ENCODE data around the gene PITHD1. TPM values are rescaled to one million over a fixed set of nuclear protein-coding genes. Genes with fewer than 3 reads are reported as not detected.
A peak's percentile ranks its signal among the peaks of the same experiment; 100 is the strongest.
"Not testable (repeated sequence)": the region's sequence is repeated elsewhere in the genome, so short reads cannot be mapped to it uniquely, and the experiment has no call there.

The PITHD1 gene
- total RNA-seq, 1 donor from 2014 or later = 42.7 TPM

DNA sequence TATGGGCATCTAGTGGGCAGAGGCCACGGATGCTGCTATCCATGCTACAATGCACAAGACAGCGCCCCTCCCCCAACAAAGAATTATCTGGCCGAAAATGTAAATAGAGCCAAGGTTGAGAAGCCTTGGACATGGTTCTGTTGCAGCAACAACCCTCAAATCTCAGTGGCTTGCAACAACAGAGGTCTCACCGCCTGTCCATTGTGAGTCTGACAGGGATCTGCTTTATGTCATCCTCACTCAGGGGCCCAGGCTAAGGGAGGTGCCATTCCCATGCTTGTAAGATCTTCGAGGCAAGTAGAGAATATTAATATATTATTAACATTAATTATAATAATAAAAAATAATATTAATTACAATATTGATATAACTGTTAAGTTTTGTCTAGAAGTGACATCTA is 9.5 kb upstream of the PITHD1 start:
- DNase-seq (ENCODE audit: missing footprints) = no peak
- intact Hi-C loops (cut with DNase I) = no loop called here
- ATAC-seq = peak; percentile 70

DNA sequence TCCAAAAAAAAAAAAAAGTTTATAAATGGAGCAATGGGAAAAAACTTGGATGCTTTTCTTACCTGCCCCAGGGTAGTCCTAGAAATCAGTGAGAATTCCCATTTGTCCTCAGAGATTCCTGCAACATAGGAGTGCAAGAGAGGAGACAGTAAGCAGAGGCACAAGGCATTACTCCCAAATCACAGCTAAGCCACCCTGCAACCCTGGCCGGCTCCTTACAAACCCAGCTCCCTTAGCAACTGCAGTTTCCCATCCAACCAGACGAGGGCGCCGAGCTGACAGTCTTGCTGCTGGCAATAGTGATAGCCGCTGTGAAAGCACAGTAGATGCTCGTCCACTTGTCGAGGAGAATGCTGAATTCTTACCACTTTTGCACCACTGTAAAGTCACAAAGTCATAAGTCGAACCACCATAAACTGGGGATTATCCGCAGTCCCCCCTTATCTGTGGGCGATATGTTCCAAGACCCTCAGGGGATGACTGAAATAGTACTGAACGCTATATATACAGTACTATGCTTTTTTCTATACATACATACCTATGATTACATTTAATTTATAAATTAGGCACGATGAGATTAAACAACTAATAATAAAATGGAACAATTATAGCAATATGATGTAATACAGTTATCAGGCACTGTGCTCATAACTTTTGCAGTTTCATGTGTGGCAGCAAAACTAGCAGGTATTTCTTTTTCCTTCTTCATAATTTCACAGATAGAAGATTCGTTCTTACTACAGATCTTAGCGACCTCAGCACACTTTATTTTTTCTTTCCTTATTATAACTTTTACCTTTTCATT is 6.0 kb upstream of the PITHD1 start:
- ATAC-seq (peak; percentile 80), DNase-seq (ENCODE audit: missing footprints) (peak; percentile 95)
- intact Hi-C loops (cut with DNase I) = loop anchor here (2.0 kb wide), 1 partner anchor 97 kb away; the partner anchor contains the start of gene FUCA1

DNA sequence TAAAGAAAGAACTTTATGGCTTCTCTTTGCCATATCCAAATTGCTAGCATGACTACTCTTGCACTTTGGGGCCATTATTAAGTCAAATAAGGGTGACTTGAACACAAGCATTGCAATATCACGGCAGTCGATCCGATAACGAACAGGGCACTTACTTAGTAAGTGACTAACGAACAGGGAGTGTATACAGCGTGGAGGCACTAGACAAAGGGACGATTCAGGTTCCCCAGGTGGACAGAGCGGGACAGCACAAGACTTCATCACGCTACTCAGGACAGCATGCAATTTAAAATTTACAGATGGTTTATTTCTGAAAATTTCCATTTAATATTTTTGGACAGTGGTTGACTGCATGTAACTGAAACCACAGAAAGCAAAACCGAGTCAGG is 5.4 kb upstream of the PITHD1 start:
- ATAC-seq (no peak), DNase-seq (ENCODE audit: missing footprints) (no peak)
- intact Hi-C loops (cut with DNase I) = loop anchor here (2.0 kb wide), 1 partner anchor 96 kb away; the partner anchor contains the start of gene FUCA1

DNA sequence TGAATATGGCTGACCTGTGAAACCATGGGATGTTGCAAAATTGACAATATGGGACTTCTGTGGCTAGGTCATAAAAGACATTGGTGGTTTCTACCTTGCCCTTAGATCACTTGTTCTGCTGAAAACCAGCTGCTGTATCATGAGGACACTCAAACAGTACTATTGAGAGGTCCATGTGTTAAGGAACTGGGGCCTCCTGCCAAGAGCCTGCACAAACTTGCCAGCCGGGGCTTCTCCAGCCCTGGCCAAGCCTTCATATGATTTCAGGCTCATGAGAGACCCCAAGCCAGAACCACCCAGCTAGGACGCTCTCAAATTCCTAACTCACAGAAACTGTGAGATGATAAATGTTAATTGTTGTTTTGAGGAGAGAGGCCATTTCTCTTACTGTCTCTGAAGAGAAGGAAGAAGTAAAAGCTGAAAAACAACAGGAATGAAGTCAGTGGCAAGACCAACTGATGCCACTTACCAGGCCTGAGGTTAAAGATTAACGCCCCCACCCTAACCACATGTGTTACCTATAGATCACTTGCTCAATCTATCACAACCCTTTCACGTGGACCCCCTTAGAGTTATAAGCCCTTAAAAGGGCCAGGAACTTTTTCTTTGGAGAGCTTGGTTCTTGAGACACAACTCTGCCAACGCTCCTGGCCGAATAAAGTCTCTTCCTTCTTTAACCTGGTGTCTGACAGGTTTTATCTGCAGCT is 3.9 kb upstream of the PITHD1 start:
- intact Hi-C loops (cut with DNase I) = no loop called here
- ATAC-seq (no peak), DNase-seq (ENCODE audit: missing footprints) (no peak)

DNA sequence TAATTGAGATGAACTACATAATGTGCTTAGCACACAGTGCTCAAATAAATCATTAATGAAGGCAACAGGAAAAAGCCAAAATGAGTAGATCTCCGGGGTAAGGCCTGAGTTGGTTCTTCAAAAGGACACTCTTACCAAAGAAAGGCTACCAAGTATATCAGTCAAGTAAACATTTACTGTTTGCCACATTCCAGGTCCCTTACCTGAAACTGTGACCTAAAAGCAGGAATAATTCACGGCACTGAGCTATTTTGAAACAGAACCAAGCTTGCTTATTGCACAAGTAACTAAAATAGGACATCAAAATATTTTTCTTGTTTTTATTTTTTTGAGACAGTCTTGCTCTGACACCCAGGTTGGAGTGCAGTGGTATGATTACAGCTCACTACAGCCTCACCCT is 2.0 kb upstream of the PITHD1 start:
- intact Hi-C loops (cut with DNase I) = no loop called here
- ATAC-seq (no peak), DNase-seq (ENCODE audit: missing footprints) (no peak)

DNA sequence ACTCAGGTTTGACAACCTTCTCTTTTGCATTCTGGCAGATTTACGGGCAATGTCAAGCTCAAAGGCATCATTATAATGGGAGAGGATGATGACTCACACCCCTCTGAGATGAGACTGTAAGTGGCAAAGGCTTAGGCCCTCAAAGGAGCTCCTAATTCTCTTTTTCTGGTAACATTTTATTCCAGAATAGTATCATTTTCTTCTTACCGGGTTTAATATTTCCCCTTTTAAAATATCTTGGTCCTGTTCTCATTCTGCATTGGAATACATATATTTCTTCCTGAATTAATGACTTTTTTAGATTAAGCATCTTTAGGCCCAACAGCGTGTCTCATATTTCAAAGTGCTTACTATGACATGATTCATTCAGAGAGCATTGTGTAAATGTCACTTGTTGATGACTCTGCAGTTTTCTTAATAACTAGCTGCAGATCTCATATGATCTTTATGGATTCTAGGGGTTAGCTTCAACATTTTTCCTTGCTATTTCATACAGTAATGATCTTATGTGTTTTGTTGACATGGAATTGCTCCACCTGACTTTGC is 1.7 kb downstream of the PITHD1 start:
- intact Hi-C loops (cut with DNase I) = no loop called here
- no peak for ATAC-seq

DNA sequence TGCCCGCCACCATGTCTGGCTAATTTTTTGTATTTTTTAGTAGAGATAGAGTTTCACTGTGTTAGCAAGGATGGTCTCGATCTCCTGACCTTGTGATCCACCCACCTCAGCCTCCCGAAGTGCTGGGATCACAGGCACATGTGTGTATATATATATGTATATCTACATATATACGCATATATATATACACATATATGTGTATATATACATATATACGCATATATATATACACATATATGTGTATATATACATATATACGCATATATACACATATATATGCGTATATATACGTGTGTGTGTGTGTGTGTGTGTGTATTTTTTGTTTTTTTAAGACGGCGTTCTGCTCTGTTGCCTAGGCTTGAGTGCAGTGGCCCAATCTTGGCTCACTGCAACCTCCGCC is 4.9 kb downstream of the PITHD1 start:
- DNase-seq (ENCODE audit: missing footprints); intact Hi-C loops (cut with DNase I); ATAC-seq: not testable (repeated sequence)

More for the DNA sequence above, 1.7 kb downstream of the PITHD1 start:
- no peak for DNase-seq (ENCODE audit: missing footprints)

DNA sequence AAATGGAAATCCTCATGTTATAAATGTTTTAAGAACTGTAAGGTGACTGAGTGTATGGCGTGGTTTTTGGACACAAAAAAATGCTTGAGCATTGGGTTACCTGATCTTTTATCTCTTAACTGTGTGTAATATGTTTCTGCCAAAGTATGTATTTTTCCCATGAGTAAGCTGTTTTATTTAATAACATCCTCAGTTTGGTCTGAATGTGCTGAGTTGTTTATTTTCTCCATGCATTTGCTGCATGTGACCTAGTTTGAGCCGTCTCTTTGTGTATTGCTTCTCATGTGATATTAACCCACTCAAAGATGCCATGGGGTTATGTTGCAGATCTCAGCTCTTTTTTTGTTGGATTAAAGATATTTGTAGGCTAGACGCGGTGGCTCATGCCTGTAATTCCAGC is 6.6 kb downstream of the PITHD1 start:
- DNase-seq (ENCODE audit: missing footprints) = no peak
- no peak for ATAC-seq
- intact Hi-C loops (cut with DNase I) = no loop called here

DNA sequence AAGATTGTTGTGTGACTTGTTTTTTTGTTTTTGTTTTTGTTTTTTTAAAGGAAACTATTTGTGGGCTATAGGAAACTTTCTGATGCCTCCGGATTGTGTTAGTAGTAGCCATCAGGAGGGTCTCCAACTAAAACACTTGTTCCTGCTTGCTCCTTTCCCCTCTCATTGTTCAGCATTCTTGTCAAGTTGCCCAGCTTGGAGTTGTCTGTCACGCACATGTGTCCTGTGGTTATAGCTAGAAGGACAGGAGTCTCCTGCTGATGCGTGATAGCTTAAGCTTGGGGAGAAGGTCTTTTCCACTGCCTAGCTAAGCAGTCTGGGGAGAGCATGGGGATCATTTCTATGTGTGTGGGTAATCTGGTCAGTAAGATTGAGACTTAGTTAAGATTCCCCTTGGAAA is 9.5 kb downstream of the PITHD1 start:
- ATAC-seq (no peak), DNase-seq (ENCODE audit: missing footprints) (no peak)

DNA sequence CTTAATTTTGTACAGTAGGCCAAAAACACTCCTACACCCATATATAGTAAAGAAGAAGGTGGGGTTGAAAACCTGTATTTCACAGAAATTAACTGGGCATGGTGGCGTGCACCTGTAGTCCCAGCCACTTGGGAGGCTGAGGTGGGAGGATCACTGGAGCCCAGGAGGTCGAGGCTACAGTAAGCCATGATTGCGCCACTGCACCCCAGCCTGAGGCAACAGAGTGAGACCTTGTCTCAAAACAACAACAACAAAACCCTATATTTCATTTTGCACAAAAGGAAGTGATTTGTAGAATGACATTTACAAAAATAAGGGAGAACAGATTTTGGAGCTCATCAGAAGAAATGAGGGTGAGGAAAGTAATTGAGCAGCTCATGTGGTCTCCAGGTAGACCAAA is 10.5 kb downstream of the PITHD1 start:
- no peak for ATAC-seq
- no peak for DNase-seq (ENCODE audit: missing footprints)
- intact Hi-C loops (cut with DNase I) = no loop called here

More for the DNA sequence above, 9.5 kb downstream of the PITHD1 start:
- intact Hi-C loops (cut with DNase I) = no loop called here

DNA sequence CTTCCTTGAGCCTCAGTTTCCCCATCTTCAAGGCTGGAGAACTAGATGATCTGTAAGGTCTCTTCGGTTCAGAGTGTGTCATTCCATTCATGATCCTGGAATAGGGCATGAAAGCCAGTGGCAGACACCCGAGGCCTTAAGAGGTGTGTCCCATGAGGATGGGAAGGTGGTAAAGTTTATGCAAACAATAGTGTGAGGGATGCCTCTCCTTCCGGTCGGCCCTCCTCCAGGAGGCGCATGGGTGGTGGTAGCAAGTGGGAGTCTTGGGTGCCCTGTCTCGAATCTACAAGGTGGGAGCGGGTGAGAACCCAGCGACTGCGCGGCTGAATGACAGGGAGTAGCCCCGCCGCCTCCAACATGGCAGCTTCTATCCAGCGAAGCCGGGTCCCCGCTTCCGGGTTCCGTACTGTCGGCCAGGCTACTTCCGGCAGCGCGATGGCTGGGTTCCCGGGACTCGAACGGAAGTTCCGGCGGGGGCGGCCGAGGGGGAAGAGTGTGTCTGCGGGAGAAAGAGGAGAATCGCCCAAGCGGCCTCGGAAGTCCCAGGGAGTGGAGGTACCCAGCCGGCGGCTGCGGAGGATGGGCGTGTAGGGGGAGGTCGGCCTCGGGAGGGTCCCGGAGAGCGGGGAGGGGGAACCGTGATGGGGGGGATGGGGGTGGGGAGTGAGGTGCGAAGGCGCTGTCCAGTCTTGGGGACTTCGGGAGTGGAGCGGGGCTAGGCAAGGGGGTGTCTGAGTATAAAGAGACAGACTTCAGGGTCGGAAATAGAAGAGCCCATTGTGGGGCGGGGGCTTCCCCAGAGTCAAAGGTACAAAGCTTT is 12.7 kb downstream of the PITHD1 start, which contains the start of gene LYPLA2:
Gene LYPLA2, plus strand, starts transcription at position 450 of the 820 bp plus-strand sequence. CDS start 1,538 bp downstream, outside the sequence.
- ATAC-seq = peak; percentile 91
- intact Hi-C loops (cut with DNase I) = no loop called here
- peak; percentile 97 for DNase-seq (ENCODE audit: missing footprints)

DNA sequence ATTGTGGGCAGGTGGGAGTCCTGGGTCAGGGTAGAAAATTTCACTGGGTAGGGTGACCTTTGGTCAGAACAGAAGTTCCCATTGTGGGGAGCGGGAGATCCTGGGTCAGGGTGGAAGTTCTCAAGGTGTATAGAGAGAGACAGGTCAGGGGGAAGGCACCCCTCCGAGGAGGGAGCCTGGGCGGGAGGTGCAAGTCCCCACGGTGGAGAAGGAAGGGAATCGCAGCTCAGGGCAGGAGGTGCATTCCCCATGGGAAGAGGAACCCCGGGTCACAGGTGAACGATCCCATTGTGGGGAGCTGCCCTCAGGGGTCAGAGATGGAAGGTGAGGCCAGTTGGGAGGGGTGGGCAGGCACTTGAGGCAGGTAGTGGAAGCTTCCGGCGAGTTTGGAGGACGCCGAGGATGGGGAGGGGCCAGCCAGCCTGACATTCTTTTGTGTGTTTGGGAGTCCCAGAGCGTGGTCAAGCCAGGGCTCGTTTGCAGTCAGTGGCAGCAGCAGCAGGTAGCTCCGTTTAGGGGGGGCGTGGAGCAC is 13.4 kb downstream of the PITHD1 start:
- no peak for DNase-seq (ENCODE audit: missing footprints)
- ATAC-seq = no peak
- intact Hi-C loops (cut with DNase I) = no loop called here

DNA sequence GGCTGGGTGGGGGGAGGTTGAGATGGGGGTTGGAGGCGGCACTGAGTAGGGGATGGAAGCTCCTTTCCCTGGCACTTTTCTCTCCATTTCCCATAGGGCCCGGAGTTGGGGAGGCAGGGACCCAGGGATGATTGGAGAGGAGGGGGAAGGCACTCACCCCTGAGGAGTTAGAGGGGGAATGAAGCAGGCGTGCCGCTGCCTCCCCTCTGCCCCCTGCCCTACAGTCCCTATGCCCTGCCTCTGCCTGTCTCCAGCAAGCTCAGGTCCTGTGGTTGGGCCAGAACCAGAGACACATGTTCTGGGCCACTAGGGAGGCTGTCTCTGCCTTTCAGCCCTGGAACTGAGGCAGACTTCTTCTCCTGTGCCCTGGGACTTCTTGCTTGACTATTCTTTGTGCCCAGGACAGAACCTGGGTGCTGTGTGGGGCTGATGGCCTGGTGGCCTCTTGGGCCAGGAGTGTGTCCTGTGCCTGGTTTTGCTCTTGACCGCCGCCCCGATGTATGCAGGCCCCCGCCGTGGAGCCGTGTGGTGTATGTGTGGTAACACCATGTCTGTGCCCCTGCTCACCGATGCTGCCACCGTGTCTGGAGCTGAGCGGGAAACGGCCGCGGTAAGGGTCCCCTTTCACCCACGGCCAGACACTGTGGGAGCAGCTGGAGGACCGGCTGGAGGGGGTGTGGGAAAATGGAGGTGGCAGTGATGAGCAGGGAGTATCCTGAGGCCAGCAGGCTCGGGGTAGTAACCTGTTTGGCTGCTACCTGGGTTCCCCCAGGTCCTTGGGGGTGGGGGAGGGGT is 14.1 kb downstream of the PITHD1 start:
- intact Hi-C loops (cut with DNase I) = no loop called here
- DNase-seq (ENCODE audit: missing footprints) (peak; percentile 71), ATAC-seq (no peak)

DNA sequence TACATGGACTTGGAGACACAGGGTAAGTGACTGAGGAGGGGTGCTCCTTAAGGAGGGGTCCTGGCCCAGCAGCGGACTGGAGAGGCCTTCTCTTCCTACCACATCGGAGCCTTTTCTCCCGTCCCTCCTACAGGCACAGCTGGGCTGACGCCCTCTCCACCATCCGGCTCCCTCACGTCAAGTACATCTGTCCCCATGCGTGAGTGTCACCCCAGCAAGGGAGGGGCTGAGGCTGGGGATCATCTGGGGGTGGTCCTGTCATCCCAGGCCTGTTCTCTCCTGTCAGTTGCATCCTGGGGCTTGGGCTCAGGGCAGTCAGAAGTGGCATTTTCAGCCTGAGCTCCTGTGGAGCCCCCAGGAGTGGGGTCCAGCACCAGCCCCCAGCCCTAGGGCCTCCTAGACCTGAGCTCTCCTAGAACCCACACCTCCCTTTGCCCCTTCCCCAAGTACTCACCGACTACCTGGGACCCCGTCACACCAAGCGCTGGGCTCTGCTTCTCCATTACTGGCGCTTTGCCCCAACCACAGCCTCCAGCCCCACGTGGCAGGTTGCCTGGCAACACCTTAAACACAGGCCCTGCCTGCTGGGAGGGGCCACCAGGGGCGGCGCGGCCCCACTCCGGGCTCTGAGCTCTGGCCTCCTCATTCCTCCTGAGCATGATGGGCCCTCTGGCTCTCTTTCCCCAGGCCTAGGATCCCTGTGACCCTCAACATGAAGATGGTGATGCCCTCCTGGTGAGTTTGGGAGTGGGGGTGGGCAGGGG is 15.0 kb downstream of the PITHD1 start:
- peak; percentile 20 for ATAC-seq
- peak; percentile 64 for DNase-seq (ENCODE audit: missing footprints)
- intact Hi-C loops (cut with DNase I) = no loop called here

DNA sequence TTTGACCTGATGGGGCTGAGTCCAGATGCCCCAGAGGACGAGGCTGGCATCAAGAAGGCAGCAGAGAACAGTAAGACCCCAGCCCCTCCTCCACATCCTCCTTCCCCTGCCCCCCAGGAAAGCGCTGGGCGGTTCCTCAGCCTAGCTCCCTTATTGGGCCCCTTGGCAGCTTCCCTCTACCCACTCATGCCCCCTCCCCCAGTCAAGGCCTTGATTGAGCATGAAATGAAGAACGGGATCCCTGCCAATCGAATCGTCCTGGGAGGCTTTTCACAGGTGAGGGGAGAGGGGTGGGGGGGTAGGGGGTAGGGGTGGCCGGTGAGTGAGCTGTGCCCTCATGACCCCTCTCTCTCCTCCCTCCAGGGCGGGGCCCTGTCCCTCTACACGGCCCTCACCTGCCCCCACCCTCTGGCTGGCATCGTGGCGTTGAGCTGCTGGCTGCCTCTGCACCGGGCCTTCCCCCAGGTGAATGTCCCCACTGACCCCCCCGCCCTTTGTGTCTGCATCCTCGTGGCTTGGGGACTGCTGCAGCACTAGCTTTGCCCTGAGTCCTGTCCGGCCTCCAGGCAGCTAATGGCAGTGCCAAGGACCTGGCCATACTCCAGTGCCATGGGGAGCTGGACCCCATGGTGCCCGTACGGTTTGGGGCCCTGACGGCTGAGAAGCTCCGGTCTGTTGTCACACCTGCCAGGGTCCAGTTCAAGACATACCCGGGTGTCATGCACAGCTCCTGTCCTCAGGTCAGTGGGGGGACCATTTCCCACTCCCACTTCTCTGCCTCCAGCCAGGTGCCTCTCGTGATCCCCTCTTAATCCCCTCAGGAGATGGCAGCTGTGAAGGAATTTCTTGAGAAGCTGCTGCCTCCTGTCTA is 15.9 kb downstream of the PITHD1 start:
- no peak for ATAC-seq
- intact Hi-C loops (cut with DNase I) = no loop called here
- no peak for DNase-seq (ENCODE audit: missing footprints)

DNA sequence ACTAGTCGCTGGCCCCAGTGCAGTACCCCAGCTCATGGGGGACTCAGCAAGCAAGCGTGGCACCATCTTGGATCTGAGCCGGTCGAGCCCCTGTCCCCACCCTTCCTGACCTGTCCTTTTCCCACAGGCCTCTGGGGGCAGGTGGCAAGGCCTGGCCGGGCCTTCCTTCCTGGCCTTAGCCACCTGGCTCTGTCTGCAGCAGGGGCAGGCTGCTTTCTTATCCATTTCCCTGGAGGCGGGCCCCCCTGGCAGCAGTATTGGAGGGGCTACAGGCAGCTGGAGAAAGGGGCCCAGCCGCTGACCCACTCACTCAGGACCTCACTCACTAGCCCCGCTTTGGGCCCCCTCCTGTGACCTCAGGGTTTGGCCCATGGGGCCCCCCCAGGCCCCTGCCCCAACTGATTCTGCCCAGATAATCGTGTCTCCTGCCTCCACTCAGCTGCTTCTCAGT is 16.5 kb downstream of the PITHD1 start:
- ATAC-seq; intact Hi-C loops (cut with DNase I); DNase-seq (ENCODE audit: missing footprints): not testable (repeated sequence)

Measured in Right ventricle myocardium inferior (tissue), 1 donor.